ENCODE results near the gene HDLBP.

HDLBP gene

GRCh38 chr2:241188361-241189092, 126.9 kb downstream of the HDLBP start, which contains the start of gene ANO7:
TSS of gene ANO7 (plus strand) at chr2:241188677. CDS start at chr2:241190064, 1,387 bp downstream.
- no peak for DNase-seq

GRCh38 chr2:241187918-241188234, 127.6 kb downstream of the HDLBP start:
- DNase-seq, result no peak

- DNase-seq, result no peak
These were observed 128.2 kb downstream of the HDLBP start for GRCh38 chr2:241187101-241187917.

- no peak for DNase-seq
These were observed 129.5 kb downstream of the HDLBP start for GRCh38 chr2:241185961-241186360.

GRCh38 chr2:241184901-241185300, 130.6 kb downstream of the HDLBP start:
- no peak for DNase-seq

GRCh38 chr2:241183221-241183620, 132.3 kb downstream of the HDLBP start:
- no peak for DNase-seq

- no peak for DNase-seq
These were observed 132.8 kb downstream of the HDLBP start for GRCh38 chr2:241182531-241183133.

- no peak for DNase-seq
These were observed 133.3 kb downstream of the HDLBP start for GRCh38 chr2:241182126-241182525.

GRCh38 chr2:241180495-241180894, 135.0 kb downstream of the HDLBP start:
- DNase-seq, result no peak

- no peak for DNase-seq
These were observed 135.6 kb downstream of the HDLBP start for GRCh38 chr2:241179899-241180298.

- no peak for DNase-seq
These were observed 136.5 kb downstream of the HDLBP start for GRCh38 chr2:241178961-241179360.

- no peak for DNase-seq
These were observed 137.7 kb downstream of the HDLBP start for GRCh38 chr2:241177526-241178334.

Data from NCI-H2171 (cell line).